A549 (cell line): ENCODE data around the gene MAN2B2. TPM values are rescaled to one million over a fixed set of nuclear protein-coding genes. Genes with fewer than 3 reads are reported as not detected.

Experiments used
- ATAC-seq, 2 experiments: fragments of 200-7000 bp in 1 of 2; fragments of >200 bp in 1 of 2; cut with Nextera tagmentation in 1 of 2; cut with Tn5 transposase in 1 of 2; 3 replicates each; pipeline versions ENCODE4 v1.8.0 to v1.9.1; 2018 to 2020; ENCODE audit warnings: mild to moderate bottlenecking in 1 of 2, moderate library complexity in 1 of 2
- CTCF ChIA-PET: fragments of 300-600 bp; sonication (Branson Sonifier 250); formaldehyde crosslinking; extraction: SDS; loops from one replicate; lab custom pipeline; 2021; ENCODE audit warnings: antibody characterized with exemption, inconsistent platforms; lab: Yijun Ruan, JAX
- POLR2A ChIA-PET: fragments of 350-600 bp; formaldehyde crosslinking; extraction: SDS; loops from one replicate; lab custom pipeline; 2021; ENCODE audit warnings: antibody characterized with exemption, inconsistent platforms; lab: Yijun Ruan, JAX
- DNase-seq, 2 experiments: peaks; one replicate each; pipeline versions ENCODE4 v3.0.0 to v3.0.0-alpha.2; 2011 to 2016; ENCODE audit warnings: low read depth in 1 of 2, low spot score in 1 of 2
- FAIRE-seq: peaks from 2 replicates; lab custom pipeline; 2011; peaks lifted over from hg19 to GRCh38; lab: Jason Lieb, UNC
- H3K27ac ChIP-seq, 2 experiments: fragments of >200 bp; sonication (Bioruptor Twin); formaldehyde crosslinking; 3 replicates each; pipeline ENCODE4 v1.5.1; 2016 to 2017
- H3K4me1 ChIP-seq: fragments of >200 bp; sonication (Bioruptor Twin); formaldehyde crosslinking; 3 replicates; pipeline ENCODE4 v1.6.1; 2016
- H3K4me2 ChIP-seq: fragments of >200 bp; sonication (Bioruptor Twin); formaldehyde crosslinking; 3 replicates; pipeline ENCODE4 v1.6.1; 2016
- H3K4me3 ChIP-seq: fragments of >200 bp; sonication (Bioruptor Twin); formaldehyde crosslinking; 3 replicates; pipeline ENCODE4 v1.5.1; 2016
- H3K9me3 ChIP-seq: fragments of >200 bp; sonication (Bioruptor Twin); formaldehyde crosslinking; 3 replicates; pipeline ENCODE4 v1.6.1; 2016
- CHD2 ChIP-seq: fragments of 150-350 bp; IDR thresholded peaks from 2 replicates; pipeline ENCODE4 v1.6.1; 2014; ENCODE audit warnings: low read length; ENCODE audit not compliant: partially characterized antibody
- CHD4 ChIP-seq: fragments of 200-600 bp; sonication (generic); IDR thresholded peaks from 2 replicates; pipeline ENCODE4 v1.6.1; 2016; ENCODE audit warnings: antibody characterized with exemption, mild to moderate bottlenecking, borderline replicate concordance
- FOSB ChIP-seq: fragments of 250-450 bp; sonication (Bioruptor Pico); IDR thresholded peaks from 2 replicates; pipeline ENCODE4 v1.5.0; 2020; ENCODE audit warnings: mild to moderate bottlenecking, moderate library complexity
- HDAC2 ChIP-seq: fragments of 200-600 bp; sonication (generic); IDR thresholded peaks from 2 replicates; pipeline ENCODE4 v1.6.1; 2016
- HEYL ChIP-seq: fragments of 250-450 bp; sonication (Bioruptor Pico); IDR thresholded peaks from 2 replicates; pipeline ENCODE4 v1.8.0; 2021; ENCODE audit warnings: mild to moderate bottlenecking, moderate library complexity
- HOXB13 ChIP-seq: fragments of 250-450 bp; sonication (Bioruptor Pico); IDR thresholded peaks from 2 replicates; pipeline ENCODE4 v1.5.0; 2020; ENCODE audit warnings: low read depth, mild to moderate bottlenecking, moderate library complexity
- JUN ChIP-seq, 2 experiments: fragments of >200 bp; sonication (Bioruptor Twin); formaldehyde crosslinking; IDR thresholded peaks; 2 replicates in 1 of 2; 3 replicates in 1 of 2; pipeline ENCODE4 v1.6.1; 2016 to 2017
- NFE2L2 ChIP-seq: fragments of 150-350 bp; conservative IDR thresholded peaks from 2 replicates; pipeline ENCODE4 v1.6.1; 2014; ENCODE audit warnings: low read length
- NPAS2 ChIP-seq: fragments of 250-450 bp; sonication (Bioruptor Pico); IDR thresholded peaks from 2 replicates; pipeline ENCODE4 v1.8.0; 2022; ENCODE audit warnings: mild to moderate bottlenecking, moderate library complexity, borderline replicate concordance
- NR3C1 ChIP-seq: fragments of >200 bp; sonication (Bioruptor Twin); formaldehyde crosslinking; IDR thresholded peaks from 3 replicates; pipeline ENCODE4 v1.6.1; 2017
- PHF8 ChIP-seq: fragments of 200-600 bp; sonication (generic); IDR thresholded peaks from 2 replicates; pipeline ENCODE4 v1.6.1; 2016; ENCODE audit warnings: low read depth, mild to moderate bottlenecking, antibody characterized with exemption, moderate library complexity, borderline replicate concordance
- POLR2AphosphoS2 ChIP-seq: conservative IDR thresholded peaks from 2 replicates; pipeline ENCODE4 v1.6.1; 2012; ENCODE audit warnings: low read length, improper control_type of control experiment, inconsistent platforms
- RAD21 ChIP-seq, 2 experiments: fragments of >200 bp in 1 of 2; sonication (Bioruptor Twin) in 1 of 2; formaldehyde crosslinking in 1 of 2; IDR thresholded peaks in 1 of 2; conservative IDR thresholded peaks in 1 of 2; 2 replicates in 1 of 2; 3 replicates in 1 of 2; pipeline ENCODE4 v1.6.1; 2012 to 2018; ENCODE audit warnings: inconsistent platforms in 1 of 2
- RCOR1 ChIP-seq: fragments of 150-350 bp; IDR thresholded peaks from 2 replicates; pipeline ENCODE4 v1.6.1; 2014; ENCODE audit warnings: antibody characterized with exemption, low read length, low read depth
- SMC3 ChIP-seq: fragments of >200 bp; sonication (Bioruptor Twin); formaldehyde crosslinking; IDR thresholded peaks from 3 replicates; pipeline ENCODE4 v1.6.1; 2018; ENCODE audit warnings: inconsistent platforms
- ZC3H11A ChIP-seq: fragments of 450-650 bp; IDR thresholded peaks from 2 replicates; pipeline ENCODE4 v1.6.1; 2014; ENCODE audit warnings: antibody characterized with exemption, mild to moderate bottlenecking
- ZNF302 ChIP-seq: fragments of 250-450 bp; sonication (Bioruptor Pico); IDR thresholded peaks from 2 replicates; pipeline ENCODE4 v1.9.0; 2021; ENCODE audit warnings: inconsistent platforms, mild to moderate bottlenecking, moderate library complexity
- ZSCAN20 ChIP-seq: fragments of 250-450 bp; sonication (Bioruptor Pico); IDR thresholded peaks from 2 replicates; pipeline ENCODE4 v1.8.0; 2022; ENCODE audit warnings: mild to moderate bottlenecking, moderate library complexity
- WGBS: methylation state at CpG from one replicate; pipeline ENCODE4 v1.1.6; 2017; ENCODE audit errors: missing lambda C conversion rate; 5-methylcytosine and 5-hydroxymethylcytosine counted together
- polyA plus RNA-seq, 4 experiments: library from polyadenylated mRNA; depleted of rRNA in 3 of 4; stranded (reverse); fragments of >200 nt; fragmentation: RNase III in 1 of 4; extraction: RNeasy Plus Mini Kit Qiagen cat#74134 plus additional on column Dnase treatment in 1 of 4; gene quantifications; 2 replicates in 3 of 4; 3 replicates in 1 of 4; pipeline ENCODE4 v1.2.3, GENCODE V29; 2011 to 2017
- TF ChIP-seq, protein P1 (sequence below): fragments of 150-350 bp; IDR thresholded peaks from 2 replicates; pipeline ENCODE4 v1.6.1; 2014; ENCODE audit warnings: low read depth, mild to moderate bottlenecking, low read length
- TF ChIP-seq, protein P2 (sequence below): fragments of 450-650 bp; IDR thresholded peaks from 2 replicates; pipeline ENCODE4 v1.6.1; 2014; ENCODE audit warnings: antibody characterized with exemption

MAN2B2 gene
- polyA plus RNA-seq, 2 of the 4 experiments (the other 2 are of a cell fraction) = 6.3 to 8.4 TPM

DNA sequence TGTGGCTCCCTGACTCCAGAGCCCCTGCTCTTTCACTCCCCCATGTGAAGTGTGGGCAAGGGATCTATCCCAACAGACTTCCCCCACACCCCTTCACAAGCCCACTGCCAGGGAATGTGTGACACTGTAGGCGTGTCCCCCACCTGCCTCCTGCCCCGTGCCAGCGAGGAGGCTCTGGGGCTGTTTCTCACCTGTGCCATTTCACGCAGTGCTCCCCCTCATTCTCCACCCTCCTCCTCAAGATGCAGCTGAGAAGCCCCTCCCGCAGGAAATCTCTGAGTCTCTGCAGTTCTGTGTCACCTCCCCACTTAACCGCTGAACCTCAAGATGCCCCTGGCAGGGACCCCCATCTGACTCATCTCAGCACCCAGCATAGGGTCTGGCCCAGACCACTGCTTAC lies 5.4 kb downstream of the MAN2B2 start:
- no peak for FAIRE-seq
- TF ChIP-seq NFE2L2 (no peak), CHD2 (no peak), NPAS2 (CRISPR knock-in tag) (no peak), NR3C1 (no peak), CHD4 (no peak), RCOR1 (no peak)
- no peak overlapping the region for H3K4me2 ChIP-seq
- DNase-seq = no peak
- no peak overlapping the region for H3K4me3 ChIP-seq
- WGBS = 86% methylated on average over 6 of the region's 6 CpGs
- POLR2A ChIA-PET = no interaction called here
- H3K9me3 ChIP-seq = no peaks in the 10 kb centered on the region
- CTCF ChIA-PET = no interaction called here
- H3K27ac ChIP-seq = no peak overlapping the region
- peaks cover 5% of the 10 kb centered on the region; the same call in 1 of the 3 replicates for H3K4me1 ChIP-seq
- no peak for ATAC-seq

DNA sequence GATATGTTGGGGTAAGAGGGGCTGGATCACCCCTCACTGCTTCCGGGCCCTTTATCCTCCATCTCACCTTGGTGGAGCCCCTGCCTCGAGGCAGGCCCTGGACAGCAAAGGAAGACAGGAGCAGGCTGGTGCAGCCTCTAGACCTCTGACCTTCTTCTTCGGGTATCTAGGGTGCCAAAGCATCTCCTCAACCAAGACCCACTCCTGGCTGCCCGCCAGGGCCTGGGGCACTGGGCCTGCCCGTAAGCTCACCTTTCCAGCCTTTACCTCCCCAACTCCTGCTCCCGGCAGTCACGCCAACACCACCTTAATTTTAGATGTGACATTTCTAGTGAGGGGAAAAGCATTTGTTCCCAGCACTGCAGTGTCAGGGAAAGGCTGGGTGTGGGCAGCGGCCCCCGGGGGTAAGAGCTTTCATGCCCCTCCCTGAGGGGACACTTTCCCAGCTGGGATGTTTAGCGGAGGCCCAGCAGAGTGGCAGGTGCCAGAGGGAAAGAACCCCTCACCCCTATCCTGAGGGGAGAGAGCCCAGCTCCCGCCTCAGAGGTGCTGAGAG lies 6.7 kb downstream of the MAN2B2 start:
- no peak for TF ChIP-seq HEYL (CRISPR knock-in tag)
- no peak for TF ChIP-seq ZNF302 (CRISPR knock-in tag)
- TF ChIP-seq NPAS2 (CRISPR knock-in tag) = no peak
- TF ChIP-seq HOXB13 = no peak
- no peak for TF ChIP-seq FOSB (CRISPR knock-in tag)
- no peak for TF ChIP-seq RAD21 (conservative IDR thresholded peaks at IDR 0.05 in 1 of 2, IDR thresholded peaks at IDR 0.05 in 1 of 2)
- no peak for TF ChIP-seq JUN (IDR thresholded peaks at IDR 0.05)
- TF ChIP-seq SMC3 = no peak
- no peak for TF ChIP-seq POLR2AphosphoS2
- TF ChIP-seq, protein P1, sequence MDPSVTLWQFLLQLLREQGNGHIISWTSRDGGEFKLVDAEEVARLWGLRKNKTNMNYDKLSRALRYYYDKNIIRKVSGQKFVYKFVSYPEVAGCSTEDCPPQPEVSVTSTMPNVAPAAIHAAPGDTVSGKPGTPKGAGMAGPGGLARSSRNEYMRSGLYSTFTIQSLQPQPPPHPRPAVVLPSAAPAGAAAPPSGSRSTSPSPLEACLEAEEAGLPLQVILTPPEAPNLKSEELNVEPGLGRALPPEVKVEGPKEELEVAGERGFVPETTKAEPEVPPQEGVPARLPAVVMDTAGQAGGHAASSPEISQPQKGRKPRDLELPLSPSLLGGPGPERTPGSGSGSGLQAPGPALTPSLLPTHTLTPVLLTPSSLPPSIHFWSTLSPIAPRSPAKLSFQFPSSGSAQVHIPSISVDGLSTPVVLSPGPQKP = no peak
- TF ChIP-seq HDAC2 = no peak
- TF ChIP-seq, all 56 proteins: peak for 0
- Histone ChIP-seq H3K27ac (no peak overlapping the region), H3K4me1 (no peaks in the 10 kb centered on the region), H3K4me3 (no peak overlapping the region), H3K4me2 (no peak overlapping the region), H3K9me3 (no peaks in the 10 kb centered on the region)
- FAIRE-seq = no peak
- ChIA-PET CTCF (no interaction called here), POLR2A (no interaction called here)
- WGBS = 84% methylated on average over 7 of the region's 11 CpGs
- ATAC-seq = no peak
- DNase-seq = no peak

DNA sequence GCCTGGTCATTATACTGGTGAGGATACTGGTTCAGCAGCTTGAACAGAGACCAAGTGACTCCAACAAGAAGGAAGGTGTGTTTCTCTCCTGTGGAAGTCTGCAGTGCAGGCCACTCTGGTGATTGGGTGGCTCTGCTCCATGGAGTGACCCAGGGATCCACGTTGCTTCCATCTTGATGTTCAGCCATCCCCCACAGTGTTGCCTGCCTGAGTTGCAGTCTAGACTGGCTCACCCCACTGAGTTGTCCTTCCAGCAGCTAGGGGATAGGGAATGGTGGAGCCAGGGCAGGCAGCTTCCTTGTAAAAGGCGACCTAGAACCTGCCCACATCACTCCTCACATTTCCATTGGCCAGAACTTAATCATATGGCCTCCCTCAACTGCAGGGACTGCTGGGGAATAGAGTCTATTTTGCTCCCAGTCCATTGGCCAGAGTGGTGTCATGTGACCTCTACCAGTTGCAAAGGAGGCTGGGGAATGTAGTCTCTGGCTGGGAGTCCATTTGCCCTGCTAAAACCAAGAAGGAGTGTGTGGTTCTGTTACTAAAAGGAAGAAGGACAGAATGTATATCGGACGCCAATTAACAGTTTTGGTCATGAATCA lies 8.0 kb downstream of the MAN2B2 start:
- WGBS = 75% methylated on average over 4 of the region's 4 CpGs
- Histone ChIP-seq H3K9me3 (no peaks in the 10 kb centered on the region), H3K4me2 (no peak overlapping the region), H3K4me1 (no peaks in the 10 kb centered on the region), H3K27ac (no peak overlapping the region), H3K4me3 (no peak overlapping the region)
- DNase-seq (peak; percentile 31 to 57), ATAC-seq (peak in 1 of 2 experiments; percentile 92; a peak in 3 of 6 replicates), FAIRE-seq (no peak)
- POLR2A ChIA-PET = interaction anchor here (0.6 kb wide), 1 partner anchor 127 kb away, joined by 3 read pairs; the partner anchor contains the start of gene MRFAP1L1
- CTCF ChIA-PET = interaction anchor here (1.1 kb wide), 1 partner anchor 37 kb away, joined by 3 read pairs; no protein-coding TSS in a partner anchor
- no peak for TF ChIP-seq ZSCAN20 (CRISPR knock-in tag)
- TF ChIP-seq, protein P2, sequence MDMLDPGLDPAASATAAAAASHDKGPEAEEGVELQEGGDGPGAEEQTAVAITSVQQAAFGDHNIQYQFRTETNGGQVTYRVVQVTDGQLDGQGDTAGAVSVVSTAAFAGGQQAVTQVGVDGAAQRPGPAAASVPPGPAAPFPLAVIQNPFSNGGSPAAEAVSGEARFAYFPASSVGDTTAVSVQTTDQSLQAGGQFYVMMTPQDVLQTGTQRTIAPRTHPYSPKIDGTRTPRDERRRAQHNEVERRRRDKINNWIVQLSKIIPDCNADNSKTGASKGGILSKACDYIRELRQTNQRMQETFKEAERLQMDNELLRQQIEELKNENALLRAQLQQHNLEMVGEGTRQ = peak; percentile 76
- no peak for TF ChIP-seq PHF8
- no peak for TF ChIP-seq ZC3H11A
